K562 (cell line): ENCODE measurements around the gene BSCL2. TPM values are rescaled to one million over a fixed set of nuclear protein-coding genes. Genes with fewer than 3 reads are reported as not detected.

Source experiments
- CBFA2T3 ChIP-seq: fragments of 450-650 bp; IDR thresholded peaks from 2 replicates; pipeline ENCODE4 v1.6.1; 2017
- CBX5 ChIP-seq: IDR thresholded peaks from 2 replicates; pipeline ENCODE4 v1.6.1; 2014; ENCODE audit warnings: low read depth, borderline replicate concordance
- ERF ChIP-seq: fragments of 450-650 bp; formaldehyde crosslinking; IDR thresholded peaks from 2 replicates; pipeline ENCODE4 v1.4.0; 2020; ENCODE audit warnings: mild to moderate bottlenecking, mixed read lengths
- KDM4B ChIP-seq, 2 experiments: fragments of 450-650 bp in 1 of 2; sonication (generic) in 1 of 2; IDR thresholded peaks; 2 replicates each; pipeline ENCODE4 v1.6.1; 2016 to 2017; ENCODE audit warnings: borderline replicate concordance in 2 of 2, antibody characterized with exemption in 1 of 2, low read depth in 1 of 2, mild to moderate bottlenecking in 1 of 2
- KLF16 ChIP-seq: IDR thresholded peaks from 2 replicates; pipeline ENCODE4 v1.6.1; 2016; ENCODE audit warnings: antibody characterized with exemption
- NFYB ChIP-seq: IDR thresholded peaks from 2 replicates; pipeline ENCODE4 v1.6.1; 2011; ENCODE audit warnings: mild to moderate bottlenecking, moderate library complexity; ENCODE audit not compliant: insufficient read length; ENCODE audit errors: extremely low read depth
- NR2F6 ChIP-seq: fragments of 450-650 bp; formaldehyde crosslinking; IDR thresholded peaks from 2 replicates; pipeline ENCODE4 v1.4.0; 2020; ENCODE audit warnings: mild to moderate bottlenecking
- POLR2H ChIP-seq: IDR thresholded peaks from 2 replicates; pipeline ENCODE4 v1.6.1; 2016; ENCODE audit warnings: missing genetic modification characterization, low read depth, mild to moderate bottlenecking, control low read depth, missing compliant biosample characterization, moderate library complexity
- SNIP1 ChIP-seq: fragments of 450-650 bp; IDR thresholded peaks from 2 replicates; pipeline ENCODE4 v1.7.1; 2017; ENCODE audit warnings: low read depth, mild to moderate bottlenecking
- TBL1XR1 ChIP-seq, 2 experiments: IDR thresholded peaks; 2 replicates each; pipeline ENCODE4 v1.6.1; 2012; ENCODE audit warnings: improper control_type of control experiment in 2 of 2, low read length in 2 of 2, mild to moderate bottlenecking in 1 of 2
- TCF3 ChIP-seq: sonication (generic); formaldehyde crosslinking; IDR thresholded peaks from 2 replicates; pipeline ENCODE4 v1.4.0; 2020; ENCODE audit warnings: mild to moderate bottlenecking, missing genetic modification reagents
- ZC3H8 ChIP-seq: fragments of 450-650 bp; IDR thresholded peaks from 2 replicates; pipeline ENCODE4 v1.6.1; 2017
- ZNF174 ChIP-seq: fragments of 250-450 bp; sonication (Bioruptor Pico); IDR thresholded peaks from 2 replicates; pipeline ENCODE4 v1.4.0; 2020; ENCODE audit warnings: mild to moderate bottlenecking
- ZNF695 ChIP-seq: fragments of 450-650 bp; formaldehyde crosslinking; IDR thresholded peaks from 2 replicates; pipeline ENCODE4 v1.4.0; 2020; ENCODE audit warnings: mild to moderate bottlenecking, moderate library complexity
- ZNF785 ChIP-seq: fragments of 250-450 bp; sonication (Bioruptor Pico); IDR thresholded peaks from 2 replicates; pipeline ENCODE4 v1.4.0; 2020; ENCODE audit warnings: mild to moderate bottlenecking
- polyA plus RNA-seq, 8 experiments: library from polyadenylated mRNA; depleted of rRNA in 4 of 8; stranded (reverse) in 5 of 8; unstranded in 3 of 8; fragments of >200 nt; fragmentation: Nextera tagmentation in 2 of 8; fragmentation: Illumina TruSeq in 1 of 8; extraction: Ambion mirVana in 2 of 8; extraction: Trizol in 1 of 8; gene quantifications; 2 replicates each; pipeline versions ENCODE4 v1.2.1 to v1.2.3, GENCODE V29; 2011 to 2014; ENCODE audit warnings: inconsistent platforms in 1 of 8, missing spikeins in 1 of 8
- total RNA-seq, 7 experiments: library from RNA; depleted of rRNA in 6 of 7; stranded (reverse); fragments of >200 nt in 6 of 7; fragmentation: Illumina TruSeq in 2 of 7; extraction: Trizol in 2 of 7; gene quantifications; 2 replicates each; pipeline versions ENCODE4 v1.2.1 to v1.2.3, GENCODE V29; 2011 to 2021; ENCODE audit warnings: low replicate concordance in 1 of 7
- TF ChIP-seq, protein P1 (sequence below): sonication (generic); formaldehyde crosslinking; IDR thresholded peaks from 2 replicates; pipeline ENCODE4 v1.8.0; 2022; ENCODE audit warnings: mild to moderate bottlenecking, missing genetic modification reagents
- TF ChIP-seq, protein P2 (sequence below): fragments of 450-650 bp; formaldehyde crosslinking; IDR thresholded peaks from 2 replicates; pipeline ENCODE4 v1.4.0; 2020; ENCODE audit warnings: mild to moderate bottlenecking, mixed read lengths
- TF ChIP-seq, protein P3 (sequence below): fragments of 450-650 bp; IDR thresholded peaks from 2 replicates; pipeline ENCODE4 v1.6.1; 2017; ENCODE audit warnings: mild to moderate bottlenecking, moderate library complexity
- TF ChIP-seq, protein P4 (sequence below): sonication (generic); formaldehyde crosslinking; IDR thresholded peaks from 2 replicates; pipeline ENCODE4 v1.8.1; 2023; ENCODE audit warnings: mild to moderate bottlenecking, missing genetic modification reagents

Gene BSCL2
- total and polyA plus RNA-seq, 9 of the 15 experiments (the other 6 are each of a cell fraction or from before 2014, with no cell fraction given) = 18.9 to 51.7 (median 35.2) TPM

DNA sequence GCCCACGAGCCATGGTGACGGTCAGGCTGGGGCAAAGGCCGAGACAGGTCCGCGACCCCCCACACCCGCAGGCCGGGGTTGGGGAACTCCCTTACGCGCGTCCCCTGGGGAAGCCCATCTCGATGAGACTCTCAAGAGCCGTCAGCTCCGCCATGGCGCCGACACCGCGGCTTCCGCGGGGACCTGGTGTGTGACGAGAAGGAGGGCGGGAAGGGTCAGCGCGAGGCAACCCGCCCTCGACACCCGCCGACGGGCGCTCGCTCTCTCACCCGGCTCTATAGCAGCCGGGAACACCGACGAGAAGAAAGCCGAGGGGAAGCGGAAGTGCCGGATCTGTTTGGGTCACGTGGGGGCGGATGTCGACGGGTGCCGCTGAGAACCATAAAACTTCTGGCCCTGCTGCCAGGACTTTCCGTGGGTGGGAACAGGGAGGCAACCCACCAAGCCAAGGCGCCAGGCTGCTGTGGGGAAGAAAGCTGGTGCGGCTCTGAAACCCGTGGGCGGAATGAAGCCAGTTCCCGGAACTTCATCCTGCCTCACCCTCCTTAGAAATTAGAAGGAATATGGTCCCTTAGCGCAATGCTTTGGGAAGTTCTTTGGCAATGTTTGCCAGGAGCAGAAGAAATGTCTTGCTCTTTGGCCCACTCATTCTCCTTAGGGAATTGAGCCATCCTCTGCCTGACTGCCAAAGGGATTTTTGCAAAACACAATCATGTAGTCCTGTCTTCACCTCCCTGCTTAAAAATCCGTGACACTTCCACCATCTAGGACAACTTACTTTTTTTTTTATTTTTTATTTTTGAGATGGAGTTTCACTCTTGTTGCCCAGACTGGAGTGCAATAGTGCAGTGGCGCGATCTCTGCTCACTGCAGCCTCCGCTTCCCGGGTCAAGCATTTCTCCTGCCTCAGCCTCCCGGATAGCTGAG, 28.2 kb downstream of the BSCL2 start, which contains the start of gene UBXN1 (continued):
- TF ChIP-seq, protein P1, sequence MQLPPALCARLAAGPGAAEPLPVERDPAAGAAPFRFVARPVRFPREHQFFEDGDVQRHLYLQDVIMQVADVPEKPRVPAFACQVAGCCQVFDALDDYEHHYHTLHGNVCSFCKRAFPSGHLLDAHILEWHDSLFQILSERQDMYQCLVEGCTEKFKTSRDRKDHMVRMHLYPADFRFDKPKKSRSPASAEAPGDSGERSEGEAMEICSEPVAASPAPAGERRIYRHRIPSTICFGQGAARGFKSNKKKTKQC (CRISPR knock-in tag) = no peak; the same call in 1 of the 2 replicates
- no peak for TF ChIP-seq ERF
- TF ChIP-seq ZNF695 (CRISPR knock-in tag) = no peak
- TF ChIP-seq NR2F6 (CRISPR knock-in tag) = no peak
- TF ChIP-seq, protein P2, sequence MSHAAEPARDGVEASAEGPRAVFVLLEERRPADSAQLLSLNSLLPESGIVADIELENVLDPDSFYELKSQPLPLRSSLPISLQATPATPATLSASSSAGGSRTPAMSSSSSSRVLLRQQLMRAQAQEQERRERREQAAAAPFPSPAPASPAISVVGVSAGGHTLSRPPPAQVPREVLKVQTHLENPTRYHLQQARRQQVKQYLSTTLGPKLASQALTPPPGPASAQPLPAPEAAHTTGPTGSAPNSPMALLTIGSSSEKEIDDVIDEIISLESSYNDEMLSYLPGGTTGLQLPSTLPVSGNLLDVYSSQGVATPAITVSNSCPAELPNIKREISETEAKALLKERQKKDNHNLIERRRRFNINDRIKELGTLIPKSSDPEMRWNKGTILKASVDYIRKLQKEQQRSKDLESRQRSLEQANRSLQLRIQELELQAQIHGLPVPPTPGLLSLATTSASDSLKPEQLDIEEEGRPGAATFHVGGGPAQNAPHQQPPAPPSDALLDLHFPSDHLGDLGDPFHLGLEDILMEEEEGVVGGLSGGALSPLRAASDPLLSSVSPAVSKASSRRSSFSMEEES (CRISPR knock-in tag) = peak; percentile 95
- peak; percentile 34; the same call in 1 of the 2 replicates for TF ChIP-seq POLR2H (tag)
- peak in 1 of 2 experiments; percentile 91; a peak in 1 of 4 replicates for TF ChIP-seq KDM4B (IDR thresholded peaks at IDR 0.05; ENCODE audit: borderline replicate concordance in 2 of 2, low read depth in 1 of 2)
- TF ChIP-seq ZC3H8 = no peak
- no peak for TF ChIP-seq ZNF785 (CRISPR knock-in tag)
- TF ChIP-seq ZNF174 (CRISPR knock-in tag) = no peak
- no peak for TF ChIP-seq CBFA2T3
- TF ChIP-seq TCF3 (CRISPR knock-in tag) = peak; percentile 31
- TF ChIP-seq NFYB = no peak
- TF ChIP-seq TBL1XR1 (IDR thresholded peaks at IDR 0.05; ENCODE audit: low read length in 2 of 2) = 0 out of 4 replicates have a peak, but pooled peaks of 1 of the 2 experiments have one; percentile 30
- TF ChIP-seq SNIP1 = no peak
- peak; percentile 87 for TF ChIP-seq KLF16
- TF ChIP-seq CBX5 = no peak
- TF ChIP-seq, protein P3, sequence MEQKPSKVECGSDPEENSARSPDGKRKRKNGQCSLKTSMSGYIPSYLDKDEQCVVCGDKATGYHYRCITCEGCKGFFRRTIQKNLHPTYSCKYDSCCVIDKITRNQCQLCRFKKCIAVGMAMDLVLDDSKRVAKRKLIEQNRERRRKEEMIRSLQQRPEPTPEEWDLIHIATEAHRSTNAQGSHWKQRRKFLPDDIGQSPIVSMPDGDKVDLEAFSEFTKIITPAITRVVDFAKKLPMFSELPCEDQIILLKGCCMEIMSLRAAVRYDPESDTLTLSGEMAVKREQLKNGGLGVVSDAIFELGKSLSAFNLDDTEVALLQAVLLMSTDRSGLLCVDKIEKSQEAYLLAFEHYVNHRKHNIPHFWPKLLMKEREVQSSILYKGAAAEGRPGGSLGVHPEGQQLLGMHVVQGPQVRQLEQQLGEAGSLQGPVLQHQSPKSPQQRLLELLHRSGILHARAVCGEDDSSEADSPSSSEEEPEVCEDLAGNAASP = no peak
- TF ChIP-seq, protein P4, sequence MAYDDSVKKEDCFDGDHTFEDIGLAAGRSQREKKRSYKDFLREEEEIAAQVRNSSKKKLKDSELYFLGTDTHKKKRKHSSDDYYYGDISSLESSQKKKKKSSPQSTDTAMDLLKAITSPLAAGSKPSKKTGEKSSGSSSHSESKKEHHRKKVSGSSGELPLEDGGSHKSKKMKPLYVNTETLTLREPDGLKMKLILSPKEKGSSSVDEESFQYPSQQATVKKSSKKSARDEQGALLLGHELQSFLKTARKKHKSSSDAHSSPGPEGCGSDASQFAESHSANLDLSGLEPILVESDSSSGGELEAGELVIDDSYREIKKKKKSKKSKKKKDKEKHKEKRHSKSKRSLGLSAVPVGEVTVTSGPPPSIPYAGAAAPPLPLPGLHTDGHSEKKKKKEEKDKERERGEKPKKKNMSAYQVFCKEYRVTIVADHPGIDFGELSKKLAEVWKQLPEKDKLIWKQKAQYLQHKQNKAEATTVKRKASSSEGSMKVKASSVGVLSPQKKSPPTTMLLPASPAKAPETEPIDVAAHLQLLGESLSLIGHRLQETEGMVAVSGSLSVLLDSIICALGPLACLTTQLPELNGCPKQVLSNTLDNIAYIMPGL (CRISPR knock-in tag) = no peak
